Measurements from ENCODE around the gene ZBTB16.

The ZBTB16 gene

GRCh38 chr11:114195151-114195550 lies 135.6 kb downstream of the ZBTB16 start:
- TF ChIP-seq CTCF (IDR thresholded peaks at IDR 0.05; ENCODE audit: insufficient read depth, missing control alignments) = no peak
- no peak for DNase-seq (ENCODE audit: insufficient read length, low spot score)
- no peak for FAIRE-seq

DNA sequence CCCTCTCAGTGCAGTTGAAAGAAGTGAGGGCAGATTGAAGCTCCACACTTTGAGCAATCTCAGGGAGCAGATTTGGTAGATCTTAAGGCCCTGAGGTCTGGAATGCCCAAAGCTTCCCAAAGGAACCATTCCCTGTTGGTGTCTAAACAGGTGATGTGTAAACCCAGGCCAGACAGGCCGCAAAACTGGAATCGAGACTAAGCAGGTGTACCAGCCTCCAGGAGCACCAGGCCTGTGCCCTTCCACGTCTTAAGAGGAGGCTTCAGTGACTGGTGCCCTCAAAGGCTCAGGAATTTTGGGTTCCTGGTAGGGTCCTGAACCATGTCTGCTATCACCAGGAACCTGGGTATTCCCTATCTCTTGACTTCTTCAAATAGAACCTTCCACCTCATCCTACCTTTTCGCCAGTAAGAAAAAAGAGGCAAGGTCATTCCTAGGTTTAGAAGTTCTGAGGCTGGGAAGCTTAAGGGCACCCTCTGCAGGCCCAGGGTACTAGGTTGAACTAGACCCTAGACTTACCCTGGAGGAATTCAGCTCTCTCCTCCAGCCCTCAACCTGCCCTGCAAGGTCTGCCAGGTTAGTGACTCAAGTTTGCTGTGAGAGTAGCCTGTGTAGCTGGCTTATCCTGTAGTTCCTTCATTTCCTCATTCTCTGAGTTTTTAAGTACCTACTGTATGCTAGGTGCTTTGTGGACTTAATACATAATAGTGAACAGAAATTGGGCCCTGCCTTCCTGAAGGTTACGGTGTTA lies 136.6 kb downstream of the ZBTB16 start:
- no peak for TF ChIP-seq CTCF (IDR thresholded peaks at IDR 0.05; ENCODE audit: insufficient read depth, missing control alignments)
- DNase-seq (ENCODE audit: insufficient read length, low spot score) (no peak), FAIRE-seq (no peak)

GRCh38 chr11:114196997-114197703 lies 137.6 kb downstream of the ZBTB16 start:
- TF ChIP-seq CTCF (IDR thresholded peaks at IDR 0.05; ENCODE audit: insufficient read depth, missing control alignments) = no peak
- DNase-seq (ENCODE audit: insufficient read length, low spot score) (no peak), FAIRE-seq (no peak)

DNA sequence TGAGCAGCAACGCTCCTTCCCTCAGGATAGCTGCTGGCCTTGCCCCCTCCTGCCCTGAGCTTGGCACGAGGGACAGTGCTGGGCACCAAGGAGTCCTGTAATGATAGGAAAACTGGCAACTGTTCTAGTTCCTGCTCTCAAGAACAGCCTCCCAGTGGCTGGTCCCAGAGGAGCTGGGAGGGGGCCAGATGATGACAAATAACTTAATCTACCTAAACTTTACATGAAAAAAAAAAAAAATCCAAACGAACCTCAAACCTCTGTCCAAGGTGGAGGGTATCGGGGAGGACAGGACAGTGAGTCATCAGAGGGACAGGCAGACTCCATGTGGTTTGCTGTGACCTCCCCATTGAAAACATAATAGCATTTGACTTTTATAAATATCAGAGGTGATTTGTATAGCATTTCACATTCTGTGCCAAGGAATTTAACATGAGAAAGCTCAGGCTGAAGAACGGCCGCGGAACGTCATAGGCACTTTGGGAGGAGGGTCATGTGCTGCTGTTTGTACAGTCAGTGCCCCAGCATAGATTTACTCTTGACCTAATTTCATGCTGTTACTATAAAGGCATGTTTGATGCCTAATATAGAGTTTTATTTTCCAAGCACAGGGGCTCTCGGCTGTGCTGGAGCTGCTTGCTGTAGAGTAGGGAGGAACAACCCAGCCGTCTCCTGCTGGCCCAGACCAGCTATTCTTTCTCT lies 138.4 kb downstream of the ZBTB16 start:
- FAIRE-seq (no peak), DNase-seq (ENCODE audit: insufficient read length, low spot score) (no peak)
- TF ChIP-seq CTCF (IDR thresholded peaks at IDR 0.05; ENCODE audit: insufficient read depth, missing control alignments) = no peak

DNA sequence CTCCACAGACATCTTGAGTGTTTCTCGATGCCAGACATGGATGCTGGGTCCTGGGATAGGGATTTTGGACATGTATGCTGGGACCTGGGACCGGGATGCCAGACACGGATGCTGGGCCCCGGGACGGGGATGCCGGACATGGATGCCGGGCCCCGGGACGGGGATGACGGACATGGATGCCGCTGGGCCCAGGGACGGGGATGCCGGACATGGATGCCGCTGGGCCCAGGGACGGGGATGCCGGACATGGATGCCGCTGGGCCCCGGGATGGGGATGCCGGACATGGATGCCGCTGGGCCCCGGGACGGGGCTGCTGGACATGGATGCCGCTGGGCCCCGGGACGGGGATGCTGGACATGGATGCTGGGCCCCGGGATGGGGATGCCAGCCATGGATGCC lies 139.5 kb downstream of the ZBTB16 start:
- no peak for TF ChIP-seq CTCF (IDR thresholded peaks at IDR 0.05; ENCODE audit: insufficient read depth, missing control alignments)
- no peak for DNase-seq (ENCODE audit: insufficient read length, low spot score)
- FAIRE-seq = no peak

- DNase-seq (ENCODE audit: insufficient read length, low spot score) (no peak), FAIRE-seq (no peak)
- no peak for TF ChIP-seq CTCF (IDR thresholded peaks at IDR 0.05; ENCODE audit: insufficient read depth, missing control alignments)
Observed at GRCh38 chr11:114200351-114201133, 141.0 kb downstream of the ZBTB16 start.

All from D721Med (cell line).